ENCODE results near the gene C3orf80.
"Not testable (repeated sequence)": the region's sequence is repeated elsewhere in the genome, so short reads cannot be mapped to it uniquely, and the experiment has no call there.

The C3orf80 gene

GRCh38 chr3:160213191-160213590 lies 12.0 kb upstream of the C3orf80 start:
- DNase-seq (ENCODE audit: low read depth), result no peak

DNA sequence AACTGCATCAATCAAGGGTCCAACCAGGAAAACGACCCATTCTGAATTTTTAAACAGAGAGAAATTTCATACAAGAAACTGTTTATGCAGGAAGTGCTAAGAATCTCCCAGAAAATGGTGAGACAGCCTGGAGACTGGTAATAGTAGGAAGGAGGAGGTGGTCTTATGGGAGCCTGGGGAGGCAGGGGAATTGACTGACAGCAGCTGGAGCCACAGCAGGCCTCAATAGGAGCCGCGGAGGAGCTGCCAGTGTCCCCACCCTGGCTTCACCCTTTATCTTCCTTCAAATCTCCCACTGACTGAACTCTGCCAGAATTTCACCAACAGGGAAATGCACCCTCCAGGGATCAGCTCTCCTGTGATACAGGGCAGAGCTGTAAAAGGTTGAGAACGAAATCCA lies 7.5 kb upstream of the C3orf80 start:
- DNase-seq (ENCODE audit: low read depth), result no peak

- DNase-seq (ENCODE audit: low read depth), result no peak
These were observed 7.1 kb upstream of the C3orf80 start for GRCh38 chr3:160218136-160218535.

- DNase-seq (ENCODE audit: low read depth), result no peak
These were observed 5.2 kb upstream of the C3orf80 start for GRCh38 chr3:160220038-160220437.

DNA sequence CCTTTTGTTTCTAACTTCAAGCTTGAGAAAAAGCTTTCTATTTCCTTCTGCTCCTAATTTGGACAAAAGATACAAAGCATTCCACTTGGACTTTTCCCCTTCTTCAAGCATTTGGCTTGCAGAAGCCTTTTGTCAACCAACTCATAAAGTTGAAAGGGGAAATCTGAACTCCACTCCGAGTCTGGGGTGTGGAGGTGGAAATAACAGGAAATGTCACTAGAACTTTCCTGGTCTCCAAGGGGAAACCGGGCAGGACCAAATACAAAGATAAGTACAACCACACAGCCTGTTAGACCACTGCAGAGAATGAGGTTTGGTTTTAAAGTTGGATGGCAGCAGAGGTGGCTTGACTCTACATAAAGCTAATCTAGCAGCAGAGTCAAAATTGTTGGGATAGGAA lies 4.2 kb upstream of the C3orf80 start:
- DNase-seq (ENCODE audit: low read depth), result no peak

- DNase-seq (ENCODE audit: low read depth), result no peak
These were observed 966 bp upstream of the C3orf80 start for GRCh38 chr3:160224256-160224655.

GRCh38 chr3:160224811-160225175 lies 429 bp upstream of the C3orf80 start:
- no peak for DNase-seq (ENCODE audit: low read depth)

DNA sequence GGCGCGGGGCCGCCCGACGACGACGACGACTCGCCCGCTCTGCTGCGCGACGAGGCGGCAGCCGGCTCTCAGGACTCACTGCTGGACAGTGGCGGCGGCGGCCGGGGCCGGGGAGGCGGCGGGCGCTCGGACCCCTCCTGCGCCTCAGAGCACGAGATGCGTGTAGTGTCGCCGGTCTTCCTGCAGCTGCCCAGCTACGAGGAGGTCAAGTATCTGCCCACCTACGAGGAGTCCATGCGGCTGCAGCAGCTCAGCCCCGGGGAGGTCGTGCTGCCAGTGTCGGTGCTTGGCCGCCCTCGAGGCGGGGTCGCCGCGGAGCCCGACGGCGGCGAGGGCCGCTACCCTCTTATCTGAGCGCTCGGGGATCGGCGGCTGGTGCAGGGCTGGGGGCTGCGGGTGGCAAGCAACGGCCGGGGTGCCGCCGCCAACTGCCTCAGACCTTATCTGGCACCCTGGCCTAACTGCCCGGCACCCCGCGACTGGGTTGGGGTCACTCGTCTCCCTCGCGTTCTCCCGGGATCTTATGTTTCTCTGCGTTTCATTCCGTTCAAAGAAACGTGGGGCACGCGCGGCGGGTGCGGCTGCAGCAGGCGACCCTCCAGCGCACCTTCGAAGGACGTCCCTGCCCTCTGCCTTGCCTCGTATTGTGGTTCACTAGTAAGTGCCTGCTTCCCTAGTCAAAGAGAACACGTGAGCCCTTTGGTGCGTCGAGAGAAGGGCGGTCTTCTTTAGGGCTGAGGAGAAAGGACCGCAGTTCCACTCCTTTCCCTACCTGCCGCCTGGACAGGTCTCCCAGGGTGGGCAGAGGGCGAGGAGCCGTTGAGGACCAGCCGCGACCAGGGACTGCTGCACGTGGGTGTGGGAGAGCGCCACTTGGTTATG lies 1.0 kb downstream of the C3orf80 start:
- DNase-seq (ENCODE audit: low read depth), result no peak

- DNase-seq (ENCODE audit: low read depth), result no peak
These were observed 2.2 kb downstream of the C3orf80 start for GRCh38 chr3:160227419-160227818.

DNA sequence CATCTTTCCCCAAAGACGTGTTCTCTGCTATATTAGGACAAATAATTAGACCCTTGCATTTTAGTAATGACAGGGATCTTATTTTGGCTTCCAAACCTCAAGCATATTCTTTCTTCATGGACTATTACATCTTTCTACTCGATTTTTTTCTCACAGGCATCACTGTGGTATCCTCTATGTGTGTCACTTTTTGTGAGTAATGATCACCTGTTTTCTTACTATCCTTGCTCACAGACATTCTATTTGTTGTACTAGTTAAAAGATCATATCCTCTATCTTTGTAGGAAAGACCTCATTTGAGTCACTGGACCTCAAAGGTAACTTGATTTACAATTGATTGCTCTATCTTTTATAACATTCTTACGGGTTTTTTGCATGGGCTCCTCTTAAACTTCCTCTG lies 6.8 kb downstream of the C3orf80 start:
- DNase-seq (ENCODE audit: low read depth), result no peak

DNA sequence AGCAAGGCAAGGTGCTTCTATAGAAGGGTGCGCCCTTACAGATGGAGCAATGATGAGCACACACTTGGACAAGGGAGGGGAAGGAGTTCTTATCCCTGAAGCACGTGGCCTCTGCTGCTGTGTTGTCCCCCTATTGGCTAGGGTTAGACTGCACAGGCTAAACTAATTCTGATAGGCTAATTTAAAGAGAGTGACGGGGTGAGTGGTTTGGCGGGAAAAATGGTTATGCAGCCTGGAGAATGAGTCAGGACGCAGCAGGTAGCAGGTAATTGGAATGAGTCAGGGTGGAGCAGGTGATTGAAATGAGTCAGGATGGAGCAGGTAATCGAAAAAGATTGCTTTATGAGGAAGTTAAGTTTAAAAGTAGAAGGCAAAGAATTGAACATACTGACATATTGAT lies 15.5 kb downstream of the C3orf80 start:
- not testable (repeated sequence) for DNase-seq (ENCODE audit: low read depth)

DNA sequence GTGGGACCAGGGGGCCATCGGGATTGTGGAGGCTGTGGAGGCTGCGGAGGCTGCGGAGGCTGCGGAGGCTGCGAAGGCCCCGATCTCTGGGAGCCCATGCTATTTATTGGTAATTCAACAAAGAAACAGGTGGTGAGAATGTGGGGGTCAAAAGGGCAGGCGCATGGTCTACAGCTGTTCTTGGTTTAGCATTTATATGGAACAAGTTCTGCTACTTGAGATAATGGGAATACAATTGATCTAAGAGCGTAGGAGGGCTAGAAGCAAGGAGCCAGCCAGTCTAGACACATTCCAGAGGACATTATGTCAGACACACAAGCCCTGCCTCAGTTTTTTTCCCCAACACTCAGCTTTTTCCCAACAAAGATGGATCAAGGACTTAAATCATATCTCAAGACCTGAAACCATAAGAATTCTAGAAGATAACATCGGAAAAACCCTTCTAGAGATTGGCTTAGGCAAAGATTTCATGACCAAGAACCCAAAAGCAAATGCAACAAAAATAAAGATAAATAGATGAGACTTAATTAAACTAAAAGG lies 20.1 kb downstream of the C3orf80 start:
- no peak for DNase-seq (ENCODE audit: low read depth)

GRCh38 chr3:160247766-160248165 lies 22.5 kb downstream of the C3orf80 start:
- no peak for DNase-seq (ENCODE audit: low read depth)

GRCh38 chr3:160253298-160253697 lies 28.1 kb downstream of the C3orf80 start:
- DNase-seq (ENCODE audit: low read depth), result no peak

- DNase-seq (ENCODE audit: low read depth), result no peak
These were observed 32.4 kb downstream of the C3orf80 start for GRCh38 chr3:160257606-160258005.

DNA sequence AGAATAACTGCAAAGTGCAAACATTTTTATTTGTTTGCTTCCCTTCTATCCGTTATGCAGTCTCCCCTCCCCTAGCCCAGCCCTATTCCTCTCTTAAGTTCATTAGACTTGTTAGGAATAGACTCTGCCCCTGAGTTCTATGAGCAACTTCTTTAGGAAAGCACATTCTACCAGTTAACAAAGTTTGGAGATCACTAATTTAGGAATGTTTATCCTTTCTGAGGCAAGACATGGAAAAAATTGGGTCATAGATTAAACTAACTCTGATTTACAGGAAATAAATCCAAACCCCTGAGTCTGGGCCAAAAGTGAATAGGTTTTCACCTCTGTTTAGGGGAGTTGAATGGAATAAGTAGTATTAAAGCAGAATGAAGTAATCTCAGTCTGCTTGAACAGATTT lies 34.4 kb downstream of the C3orf80 start:
- DNase-seq (ENCODE audit: low read depth), result no peak

DNA sequence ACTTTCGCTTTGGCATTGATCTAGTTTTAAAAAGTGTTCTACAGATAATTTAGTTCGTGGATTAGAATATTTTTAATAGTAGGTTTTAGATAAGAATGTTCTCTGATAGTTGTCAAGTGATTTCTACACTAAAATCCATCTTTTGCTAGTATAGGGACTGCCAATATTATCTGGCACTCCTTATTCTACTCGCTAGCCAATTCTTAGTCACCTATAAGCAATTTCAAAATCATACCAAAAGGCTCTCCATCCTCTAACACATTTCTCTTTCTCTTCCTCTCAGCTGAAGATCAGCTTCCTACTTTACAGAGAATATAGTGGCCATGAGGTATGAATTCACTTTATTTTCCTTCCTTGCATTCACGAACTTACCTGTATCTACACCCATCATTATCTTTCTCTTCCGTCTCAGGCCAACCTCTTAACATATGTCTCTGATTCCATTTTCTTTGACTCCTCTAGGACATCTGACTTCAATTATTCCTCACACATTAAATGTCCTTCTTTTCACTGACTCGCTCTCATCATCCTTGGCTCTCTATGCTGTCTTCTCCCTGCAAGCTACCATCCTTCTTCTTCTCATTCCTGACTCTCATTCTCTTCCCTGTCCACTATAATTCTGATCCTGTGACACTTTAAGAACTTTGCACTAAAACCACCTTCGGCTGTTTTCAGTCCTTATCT lies 35.5 kb downstream of the C3orf80 start:
- no peak for DNase-seq (ENCODE audit: low read depth)

DNA sequence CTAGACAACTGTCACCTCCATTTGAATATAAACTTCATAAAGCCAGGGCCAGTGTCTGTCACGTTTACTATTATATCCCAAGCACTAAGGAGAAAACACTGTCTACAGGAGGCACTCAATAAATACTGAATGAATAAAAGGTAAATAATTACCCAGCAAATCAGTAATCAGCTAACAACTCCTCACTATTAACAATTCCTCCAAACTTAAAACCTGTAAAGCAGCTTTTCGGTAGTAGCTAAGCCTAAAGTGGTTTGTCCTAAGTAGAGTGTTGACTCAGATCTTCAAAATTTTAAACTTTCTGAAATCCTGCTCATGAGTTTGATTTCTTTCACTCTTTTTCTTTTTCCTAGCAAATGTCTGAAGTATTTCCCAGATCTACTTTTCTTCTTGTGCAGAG lies 39.9 kb downstream of the C3orf80 start:
- DNase-seq (ENCODE audit: low read depth), result no peak
